Calu3 (cell line): ENCODE data around the gene HPCAL4. TPM values are rescaled to one million over a fixed set of nuclear protein-coding genes. Genes with fewer than 3 reads are reported as not detected.

Experiments
- BruUV-seq: library from RNA; stranded (reverse); fragments of 400-500 nt; replicated peaks from 2 replicates; lab custom pipeline; 2021; lab: Mats Ljungman, UMichigan
- CTCF ChIA-PET: fragments of 300-600 bp; sonication (Branson Sonifier 250); formaldehyde crosslinking; loops from one replicate; lab custom pipeline; 2022; ENCODE audit warnings: antibody characterized with exemption; lab: Charles Lee
- DNase-seq: peaks from one replicate; pipeline ENCODE4 v3.0.0; 2022
- H3K27ac Mint-ChIP-seq: one replicate; pipeline ENCODE4 v1.8.0; 2022; ENCODE audit warnings: mixed read lengths; ENCODE audit not compliant: unreplicated experiment
- H3K27me3 Mint-ChIP-seq: one replicate; pipeline ENCODE4 v1.8.0; 2022; ENCODE audit warnings: mixed read lengths; ENCODE audit not compliant: unreplicated experiment
- H3K36me3 Mint-ChIP-seq: one replicate; pipeline ENCODE4 v1.8.0; 2022; ENCODE audit warnings: mild to moderate bottlenecking, moderate library complexity, mixed read lengths; ENCODE audit not compliant: insufficient read depth, unreplicated experiment
- H3K4me1 Mint-ChIP-seq: one replicate; pipeline ENCODE4 v1.8.0; 2022; ENCODE audit warnings: mild to moderate bottlenecking, low read depth, mixed read lengths; ENCODE audit not compliant: unreplicated experiment
- H3K4me3 Mint-ChIP-seq: one replicate; pipeline ENCODE4 v1.8.0; 2022; ENCODE audit warnings: mild to moderate bottlenecking, low read depth, moderate library complexity, mixed read lengths; ENCODE audit not compliant: unreplicated experiment
- H3K9me3 Mint-ChIP-seq: one replicate; pipeline ENCODE4 v1.8.0; 2022; ENCODE audit warnings: low read depth, mixed read lengths; ENCODE audit not compliant: unreplicated experiment
- intact Hi-C: fragments of 100-400 bp; cut with micrococcal nuclease; formaldehyde crosslinking; loops from one replicate; pipeline ENCODE4 v1.10.0; 2022; ENCODE audit not compliant: unreplicated experiment
- total RNA-seq: library from RNA; stranded (reverse); gene quantifications from 2 replicates; pipeline ENCODE4 v1.2.3, GENCODE V29; 2022
- TF ChIP-seq, protein P1 (sequence below): fragments of 200-600 bp; IDR thresholded peaks from one replicate; pipeline ENCODE4 v1.8.0; 2022; ENCODE audit warnings: antibody characterized with exemption; ENCODE audit not compliant: unreplicated experiment

HPCAL4 gene
- total RNA-seq, 1 experiment from 2014 or later = not detected

DNA sequence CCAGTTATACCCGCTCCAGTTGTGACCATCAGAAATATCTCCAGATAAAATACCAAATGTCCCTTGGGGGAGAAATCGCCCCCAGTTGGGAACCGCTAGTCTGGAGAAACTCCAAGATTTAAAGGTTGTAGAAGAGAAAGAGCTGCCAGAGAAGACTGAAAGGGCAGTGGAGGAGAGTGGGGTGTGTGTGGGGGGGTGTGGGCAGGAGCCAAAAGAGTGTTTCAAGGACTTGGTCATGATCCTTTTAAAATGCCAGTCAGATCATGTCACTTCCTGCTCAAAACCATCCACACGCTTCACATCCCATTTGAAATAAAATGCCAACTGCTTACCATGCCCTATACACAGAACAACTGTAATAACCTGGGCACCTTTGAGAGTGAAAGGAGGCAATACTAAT lies 48.4 kb downstream of the HPCAL4 start:
- BruUV-seq = no TSS peak
- peaks cover 74% of the 10 kb centered on the region for H3K27me3 Mint-ChIP-seq
- intact Hi-C loops = no loop called here
- TF ChIP-seq, protein P1, sequence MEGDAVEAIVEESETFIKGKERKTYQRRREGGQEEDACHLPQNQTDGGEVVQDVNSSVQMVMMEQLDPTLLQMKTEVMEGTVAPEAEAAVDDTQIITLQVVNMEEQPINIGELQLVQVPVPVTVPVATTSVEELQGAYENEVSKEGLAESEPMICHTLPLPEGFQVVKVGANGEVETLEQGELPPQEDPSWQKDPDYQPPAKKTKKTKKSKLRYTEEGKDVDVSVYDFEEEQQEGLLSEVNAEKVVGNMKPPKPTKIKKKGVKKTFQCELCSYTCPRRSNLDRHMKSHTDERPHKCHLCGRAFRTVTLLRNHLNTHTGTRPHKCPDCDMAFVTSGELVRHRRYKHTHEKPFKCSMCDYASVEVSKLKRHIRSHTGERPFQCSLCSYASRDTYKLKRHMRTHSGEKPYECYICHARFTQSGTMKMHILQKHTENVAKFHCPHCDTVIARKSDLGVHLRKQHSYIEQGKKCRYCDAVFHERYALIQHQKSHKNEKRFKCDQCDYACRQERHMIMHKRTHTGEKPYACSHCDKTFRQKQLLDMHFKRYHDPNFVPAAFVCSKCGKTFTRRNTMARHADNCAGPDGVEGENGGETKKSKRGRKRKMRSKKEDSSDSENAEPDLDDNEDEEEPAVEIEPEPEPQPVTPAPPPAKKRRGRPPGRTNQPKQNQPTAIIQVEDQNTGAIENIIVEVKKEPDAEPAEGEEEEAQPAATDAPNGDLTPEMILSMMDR = no peak
- H3K9me3 Mint-ChIP-seq = no peaks in the 10 kb centered on the region
- no peaks in the 10 kb centered on the region for H3K4me1 Mint-ChIP-seq
- H3K27ac Mint-ChIP-seq = no peak overlapping the region
- no peak for DNase-seq
- no peaks in the 10 kb centered on the region for H3K36me3 Mint-ChIP-seq
- CTCF ChIA-PET = no interaction called here
- no peak overlapping the region for H3K4me3 Mint-ChIP-seq

GRCh38 chr1:39640861-39641260 lies 50.4 kb downstream of the HPCAL4 start:
- Mint-ChIP-seq H3K36me3 (no peaks in the 10 kb centered on the region), H3K9me3 (no peaks in the 10 kb centered on the region), H3K27ac (no peak overlapping the region), H3K4me3 (no peak overlapping the region), H3K4me1 (no peaks in the 10 kb centered on the region), H3K27me3 (peaks cover 74% of the 10 kb centered on the region)
- DNase-seq = no peak
- CTCF ChIA-PET = interaction anchor here (0.5 kb wide), 1 partner anchor 57 kb away, joined by 4 read pairs; no protein-coding TSS in a partner anchor
- TF ChIP-seq, protein P1 = no peak
- BruUV-seq = no TSS peak
- intact Hi-C loops = no loop called here

DNA sequence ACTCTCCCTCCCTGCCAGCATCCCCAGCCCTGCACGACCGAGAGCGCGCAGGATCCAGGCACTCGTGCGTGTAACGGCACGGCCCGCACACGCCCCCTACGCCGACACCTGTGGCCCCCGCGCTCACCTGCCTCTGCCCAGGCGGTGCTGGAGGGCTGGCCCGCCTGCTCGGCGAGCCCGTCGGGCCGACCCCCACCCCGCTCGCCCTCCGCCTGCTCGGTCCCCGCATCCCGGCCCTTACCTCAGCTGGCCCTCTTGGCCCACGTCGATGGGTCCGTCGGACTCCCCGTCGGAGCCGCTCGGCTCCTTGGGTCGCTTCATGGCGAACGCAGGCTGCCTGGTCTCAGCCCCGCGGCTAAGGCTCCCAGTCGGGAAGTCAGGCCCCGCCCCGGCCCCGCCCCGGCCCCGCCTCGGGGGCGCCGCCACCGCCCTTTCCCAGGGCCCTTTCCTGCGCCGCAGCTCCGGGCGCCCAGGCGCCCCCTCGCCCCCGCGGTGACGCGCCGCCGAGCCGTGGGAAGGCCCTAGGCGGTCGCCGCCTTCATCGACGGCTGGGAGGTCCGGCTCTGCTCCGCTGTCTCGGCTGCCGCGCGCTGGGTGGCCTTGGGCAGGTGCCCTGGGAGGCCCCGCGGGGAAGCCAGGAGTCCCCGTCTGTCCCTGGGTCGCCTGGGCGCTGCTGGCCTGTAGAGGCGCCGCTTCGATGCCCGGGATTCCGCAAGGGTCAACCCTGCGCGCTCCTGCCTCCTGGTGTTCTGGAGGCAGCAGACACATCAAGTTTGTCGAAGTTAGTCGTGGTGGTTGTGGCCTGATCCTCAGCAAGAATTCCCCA lies 51.7 kb downstream of the HPCAL4 start, which contains the start of gene HEYL:
Gene HEYL, minus strand, starts transcription at position 339 of the 826 bp plus-strand sequence. Its CDS starts 18 bp downstream, at position 321.
- BruUV-seq = no TSS peak
- Mint-ChIP-seq H3K27ac (no peak within 1 kb of the TSS), H3K9me3 (no peaks in the 10 kb centered on the region), H3K36me3 (no peaks in the 10 kb centered on the region), H3K4me1 (no peaks in the 10 kb centered on the region), H3K4me3 (peak within 1 kb of the TSS; percentile 51), H3K27me3 (peaks cover 74% of the 10 kb centered on the region)
- CTCF ChIA-PET = interaction anchor here (0.6 to 1.1 kb wide), 3 partner anchors 8 to 123 kb away, joined by 4 read pairs; no protein-coding TSS in a partner anchor
- intact Hi-C loops = no loop called here
- TF ChIP-seq, protein P1 = no peak
- DNase-seq = peak; percentile 69

GRCh38 chr1:39638965-39639304 lies 52.3 kb downstream of the HPCAL4 start:
- DNase-seq = no peak
- no peak overlapping the region for H3K27ac Mint-ChIP-seq
- intact Hi-C loops = no loop called here
- H3K36me3 Mint-ChIP-seq = no peaks in the 10 kb centered on the region
- H3K4me1 Mint-ChIP-seq = no peaks in the 10 kb centered on the region
- H3K27me3 Mint-ChIP-seq = peaks cover 74% of the 10 kb centered on the region
- CTCF ChIA-PET = interaction anchor here (1.1 kb wide), 1 partner anchor 33 kb away, joined by 4 read pairs; no protein-coding TSS in a partner anchor
- H3K9me3 Mint-ChIP-seq = no peaks in the 10 kb centered on the region
- no TSS peak for BruUV-seq
- TF ChIP-seq, protein P1 = no peak
- H3K4me3 Mint-ChIP-seq = no peak overlapping the region
